CD4-positive, alpha-beta T cell treated with Interleukin-4 for 1 hour (primary cell): ENCODE data around the gene WNK2.
"Not testable (repeated sequence)": the region's sequence is repeated elsewhere in the genome, so short reads cannot be mapped to it uniquely, and the experiment has no call there.

Source experiments
- DNase-seq, 2 donors: peaks; one replicate each; pipeline ENCODE4 v3.0.0-alpha.2; 2020 to 2022

Gene WNK2

DNA sequence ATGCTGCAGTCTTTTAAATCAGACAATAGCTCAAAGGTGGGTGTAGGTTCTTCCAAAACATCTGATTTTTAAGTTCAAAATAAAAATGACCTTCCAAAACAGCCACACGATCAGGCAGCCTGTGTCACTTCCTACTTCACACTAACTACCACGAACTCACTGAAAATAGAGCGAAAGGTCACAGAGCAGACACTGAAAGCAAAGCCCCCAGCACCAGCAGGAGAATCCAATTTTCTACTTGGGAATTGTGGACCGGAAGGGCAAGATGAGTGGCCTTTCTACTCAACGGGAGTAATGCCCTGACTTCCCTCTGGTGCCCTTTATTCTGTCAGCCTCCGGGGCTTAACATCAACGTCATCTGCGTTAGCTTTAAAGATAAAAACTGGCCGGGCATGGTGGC, 159.7 kb downstream of the WNK2 start:
- DNase-seq = no peak

DNA sequence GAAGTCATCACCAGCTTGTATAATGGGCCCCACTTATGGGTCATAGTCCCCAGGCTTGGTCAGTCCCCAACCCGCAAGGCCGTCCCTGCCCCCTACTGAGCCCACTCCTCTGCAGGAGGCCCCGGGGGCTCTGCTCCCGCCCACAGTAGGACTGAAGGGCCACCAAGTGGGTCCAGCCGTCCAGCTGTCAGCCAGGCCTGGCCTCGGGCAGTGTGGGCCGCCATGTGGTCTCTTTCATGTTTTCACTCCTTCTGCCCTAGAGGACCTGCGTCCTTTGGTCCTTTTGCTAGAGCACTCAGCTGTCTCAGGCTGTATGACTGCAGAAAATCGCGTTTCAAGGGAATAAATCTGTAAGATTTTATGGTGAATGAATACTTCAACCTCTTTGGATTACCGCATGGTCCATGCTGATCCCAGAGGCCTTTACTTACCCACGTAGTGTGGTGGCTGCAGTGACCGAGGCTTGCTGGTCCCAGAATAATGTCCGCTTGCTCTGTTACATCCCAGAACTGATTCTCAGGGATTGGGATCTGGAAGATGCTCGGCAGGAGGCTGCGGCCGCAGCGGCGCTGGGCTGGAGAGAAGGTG, 161.8 kb downstream of the WNK2 start:
- DNase-seq = no peak

DNA sequence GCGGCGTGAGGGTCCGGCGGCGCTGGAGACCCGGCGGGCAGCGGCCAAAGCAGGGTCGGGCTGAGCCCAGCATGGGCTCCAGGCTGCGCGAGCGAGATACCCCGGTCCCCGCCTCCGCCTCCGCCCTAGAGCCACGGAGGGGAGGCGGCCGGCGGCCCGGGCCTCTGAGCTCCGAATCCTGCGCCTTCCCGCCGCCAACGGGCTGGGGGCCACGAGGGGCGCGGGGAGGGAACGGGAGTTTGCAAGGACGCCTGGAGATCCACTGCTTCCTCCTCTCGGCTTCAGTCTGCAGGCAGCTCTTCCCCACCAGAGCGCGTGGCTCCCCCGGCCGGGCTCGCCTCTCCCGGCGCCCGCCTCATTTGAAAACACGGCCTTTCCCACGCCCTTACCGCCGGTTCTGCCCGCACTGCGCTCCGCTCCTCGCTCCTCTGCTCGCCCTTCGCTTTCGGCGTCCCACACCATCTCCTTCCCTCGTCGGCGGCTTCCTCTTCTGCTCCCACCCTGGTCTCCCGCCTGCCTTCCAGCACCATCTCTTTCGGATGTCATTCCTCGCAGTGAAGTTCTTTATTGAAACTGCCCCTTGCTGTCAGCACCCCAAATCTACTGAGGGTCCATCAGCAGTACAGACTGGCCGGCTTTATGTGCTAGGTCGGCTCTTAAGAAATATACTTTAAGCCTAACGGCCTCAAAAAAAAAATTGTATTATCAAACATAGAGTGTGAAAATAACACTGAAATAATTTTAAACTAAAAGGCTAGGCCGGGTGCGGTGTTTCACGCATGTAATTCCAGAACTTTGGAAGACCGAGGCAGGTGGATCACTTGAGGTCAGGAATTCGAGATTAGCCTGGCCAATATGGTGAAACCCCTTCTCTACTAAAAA, 162.5 kb downstream of the WNK2 start:
- no peak for DNase-seq

DNA sequence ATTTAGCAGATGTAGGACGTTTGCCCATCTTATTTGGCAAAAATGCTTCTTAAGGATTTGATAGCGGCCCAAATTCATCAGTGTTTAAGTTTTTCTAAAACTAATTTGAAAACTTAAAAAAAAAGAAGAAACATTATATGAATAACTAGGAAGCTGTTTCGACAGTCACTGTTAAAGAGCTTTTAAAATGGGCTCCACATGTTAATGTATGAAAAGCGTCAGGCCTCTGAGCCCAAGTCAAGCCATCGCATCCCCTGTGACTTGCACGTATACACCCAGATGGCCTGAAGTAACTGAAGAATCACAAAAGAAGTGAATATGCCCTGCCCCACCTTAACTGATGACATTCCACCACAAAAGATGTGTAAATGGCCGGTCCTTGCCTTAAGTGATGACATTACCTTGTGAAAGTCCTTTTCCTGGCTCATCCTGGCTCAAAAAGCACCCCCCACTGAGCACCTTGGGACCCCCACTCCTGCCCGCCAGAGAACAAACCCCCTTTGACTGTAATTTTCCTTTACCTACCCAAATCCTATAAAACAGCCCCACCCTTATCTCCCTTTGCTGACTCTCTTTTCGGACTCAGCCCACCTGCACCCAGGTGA, 163.5 kb downstream of the WNK2 start:
- DNase-seq = not testable (repeated sequence)

DNA sequence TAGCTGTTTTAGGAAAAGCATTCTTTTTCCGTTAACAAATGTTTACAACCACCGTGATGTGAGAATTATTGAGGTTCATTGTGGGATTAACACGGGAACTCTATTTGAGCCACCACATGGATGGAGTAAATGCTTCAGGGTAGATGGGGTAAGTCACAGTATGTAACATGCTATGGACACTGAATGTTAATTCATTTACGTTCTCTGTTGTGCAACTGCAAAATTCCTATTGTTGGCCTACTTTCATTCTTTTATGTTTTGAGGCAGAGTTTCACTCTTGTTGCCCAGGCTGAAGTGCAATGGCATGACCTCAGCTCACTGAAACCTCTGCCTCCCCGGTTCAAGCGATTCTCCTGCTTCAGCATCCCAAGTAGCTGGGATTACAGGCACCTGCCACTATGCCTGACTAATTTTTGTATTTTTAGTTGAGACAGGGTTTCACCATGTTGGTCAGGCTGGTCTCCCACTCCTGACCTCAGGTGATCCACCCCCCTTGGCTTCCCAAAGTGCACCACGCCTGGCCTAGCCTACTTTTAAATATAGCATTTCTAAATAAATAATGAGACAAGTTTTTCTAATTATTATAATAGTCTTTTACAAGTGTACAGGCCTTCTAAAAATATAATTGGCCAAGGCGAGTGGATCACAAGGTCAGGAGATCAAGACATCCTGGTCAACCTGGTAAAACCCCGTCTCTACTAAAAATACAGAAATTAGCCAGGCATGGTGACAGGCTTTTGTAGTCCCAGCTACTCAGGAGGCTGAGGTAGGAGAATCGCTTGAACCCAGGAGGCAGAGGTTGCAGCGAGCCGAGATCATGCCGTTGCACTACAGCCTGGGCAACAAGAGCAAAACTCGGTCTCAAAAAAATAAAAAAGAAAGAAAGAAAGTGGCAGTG, 169.7 kb downstream of the WNK2 start:
- not testable (repeated sequence) for DNase-seq

DNA sequence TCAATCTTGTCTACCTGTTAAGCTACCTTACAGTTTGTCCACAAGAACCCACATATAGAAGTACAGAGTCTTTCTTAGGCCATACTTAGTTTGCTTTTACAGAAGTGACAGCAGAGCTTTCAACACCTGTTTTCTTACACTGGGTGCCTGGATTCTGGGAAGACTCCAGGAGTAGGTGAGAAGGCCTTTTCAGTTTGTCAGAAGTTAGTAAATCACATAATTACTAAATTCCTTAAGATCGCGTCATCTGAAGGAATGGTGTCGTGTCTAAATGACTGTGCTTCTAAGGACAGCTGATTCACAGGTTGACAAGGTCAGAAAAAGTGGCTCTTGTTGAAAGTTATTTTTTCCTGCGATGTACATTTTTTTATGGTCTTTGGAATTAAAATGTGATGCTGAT, 170.5 kb downstream of the WNK2 start:
- no peak for DNase-seq

DNA sequence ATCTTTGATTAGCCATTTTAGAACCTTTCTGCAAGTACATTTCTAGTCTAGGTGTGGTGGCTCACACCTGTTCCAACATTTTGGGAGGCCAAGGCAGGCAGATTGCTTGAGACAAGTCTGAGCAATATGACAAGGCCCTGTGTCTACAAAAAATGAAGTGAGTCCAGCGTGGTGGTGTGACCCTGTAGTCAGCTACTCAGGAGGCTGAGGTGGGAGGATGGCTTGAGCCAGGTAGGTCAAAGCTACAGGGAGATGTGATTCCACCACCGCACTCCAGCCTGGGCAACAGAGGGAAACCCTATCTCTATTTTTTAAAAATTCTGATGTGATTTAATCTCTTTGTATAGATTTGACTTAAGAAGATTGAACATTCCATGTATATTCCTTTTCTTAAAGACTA, 171.9 kb downstream of the WNK2 start:
- DNase-seq = no peak

DNA sequence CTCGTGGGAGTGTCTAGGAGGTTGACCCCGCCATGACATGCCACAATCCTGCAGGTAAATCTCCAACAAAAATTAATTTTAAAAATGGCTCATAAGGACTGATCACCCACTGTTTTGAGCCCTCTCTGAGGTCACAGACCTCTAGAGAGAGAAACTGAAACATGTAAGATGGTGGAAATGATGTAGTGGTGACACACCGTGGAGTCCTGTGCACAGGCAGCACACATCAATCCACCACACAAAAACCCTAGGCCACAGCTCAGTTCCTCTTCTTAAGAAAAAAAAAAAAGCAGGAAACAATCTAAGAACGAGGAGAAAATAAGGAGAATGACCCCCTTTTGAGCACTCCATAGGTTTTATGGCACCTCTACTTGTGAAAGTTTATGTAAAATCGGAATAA, 173.7 kb downstream of the WNK2 start:
- no peak for DNase-seq

DNA sequence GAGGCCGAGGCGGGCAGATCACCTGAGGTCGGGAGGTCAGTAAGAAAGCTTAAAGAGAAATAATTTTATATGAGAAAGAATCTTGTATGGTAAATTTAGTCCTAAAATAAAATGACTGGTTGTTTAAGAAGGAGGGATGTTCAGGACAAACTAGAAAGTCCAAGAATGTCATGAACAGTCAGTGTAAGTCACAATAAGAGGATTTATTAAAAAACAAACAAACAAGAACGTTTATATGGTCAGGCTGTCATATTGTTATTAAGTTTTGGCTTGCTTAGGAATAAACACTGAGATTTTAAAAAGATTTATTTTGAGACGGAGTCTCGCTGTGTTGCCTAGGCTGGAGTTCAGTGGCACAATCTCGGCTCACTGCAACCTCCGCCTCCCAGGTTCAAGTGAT, 176.0 kb downstream of the WNK2 start:
- not testable (repeated sequence) for DNase-seq

DNA sequence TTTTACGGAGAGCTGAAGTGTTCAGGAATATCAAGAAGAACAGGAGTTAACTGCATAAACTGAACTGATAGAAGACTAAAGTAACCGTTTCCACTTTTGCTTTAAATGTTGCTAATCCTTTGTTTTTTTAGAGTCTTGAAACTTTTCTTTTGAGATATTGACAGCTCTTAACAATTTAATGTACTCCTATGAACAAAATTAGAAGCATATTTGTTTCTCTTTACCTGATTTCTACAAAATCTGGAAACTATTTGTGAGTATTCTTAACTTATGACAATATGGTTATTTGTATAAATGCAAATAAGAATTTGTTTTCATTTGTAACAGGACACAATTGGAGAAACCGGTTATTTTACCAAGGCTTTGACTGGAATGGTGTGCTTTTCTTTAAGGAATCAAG, 178.1 kb downstream of the WNK2 start:
- DNase-seq = no peak

DNA sequence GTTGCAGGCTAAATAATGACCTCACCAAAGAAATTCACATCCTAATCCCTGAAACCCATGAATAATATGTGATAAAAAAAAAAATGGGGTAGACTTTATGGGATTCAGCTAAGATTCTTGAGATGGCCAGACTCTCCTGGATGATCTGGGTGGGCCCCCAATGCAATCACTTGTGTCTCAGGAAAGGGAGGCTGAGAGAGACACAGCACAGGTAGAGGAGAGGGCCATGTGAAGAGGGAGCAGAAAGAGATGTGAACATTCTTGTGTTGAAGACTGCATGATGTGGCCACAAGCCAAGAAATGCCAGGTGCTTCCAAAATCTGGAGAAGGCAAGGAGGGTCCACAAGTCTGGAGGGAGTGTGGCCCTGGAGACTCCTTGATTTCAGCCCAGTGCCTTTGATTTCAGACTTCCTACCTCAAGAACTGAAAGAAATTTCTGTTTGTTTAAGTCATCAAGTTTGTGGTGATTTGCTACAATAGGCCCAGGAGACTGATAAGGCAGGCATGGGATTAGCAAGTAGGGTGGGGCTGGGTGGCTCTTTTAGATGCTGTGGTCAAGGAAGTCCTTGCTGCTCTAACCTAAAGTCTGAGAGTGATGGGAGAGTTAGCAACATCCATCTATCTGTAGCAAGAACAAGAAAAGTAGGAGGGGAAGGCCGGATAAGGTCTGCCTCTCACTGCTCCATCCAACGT, 180.9 kb downstream of the WNK2 start:
- DNase-seq = no peak

DNA sequence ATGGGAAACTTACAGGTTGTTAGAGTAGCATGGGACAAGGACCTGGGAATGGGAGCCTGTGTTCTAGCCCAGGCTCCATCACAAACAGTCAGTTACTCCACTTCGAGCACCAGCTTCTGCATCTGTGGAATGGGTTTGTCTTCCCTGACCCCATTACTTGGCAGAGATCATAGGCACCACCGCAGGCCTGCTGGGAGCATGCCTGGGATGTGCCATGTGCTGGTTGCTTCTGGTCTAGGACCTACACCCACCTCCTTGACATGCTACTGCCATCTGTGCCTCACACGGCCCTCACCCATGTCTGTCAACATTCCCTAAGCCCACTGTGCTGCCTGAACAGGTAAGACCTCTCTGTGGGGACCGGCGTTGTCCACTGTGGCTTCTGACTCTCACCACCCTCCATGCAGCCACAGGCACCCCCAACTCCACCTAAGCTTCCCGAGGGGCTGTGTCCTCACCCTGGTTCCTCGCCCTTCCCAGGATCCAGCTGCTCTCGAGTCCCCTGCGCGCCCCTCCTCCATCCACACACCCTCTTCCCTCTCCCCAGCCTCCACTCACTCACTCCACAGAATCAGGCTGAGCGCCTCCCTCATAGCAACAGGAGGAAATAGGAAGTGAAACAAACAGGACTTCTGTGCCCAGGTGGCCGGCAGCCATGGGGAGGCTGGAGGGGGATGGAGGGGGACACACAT, 181.6 kb downstream of the WNK2 start:
- DNase-seq = no peak

DNA sequence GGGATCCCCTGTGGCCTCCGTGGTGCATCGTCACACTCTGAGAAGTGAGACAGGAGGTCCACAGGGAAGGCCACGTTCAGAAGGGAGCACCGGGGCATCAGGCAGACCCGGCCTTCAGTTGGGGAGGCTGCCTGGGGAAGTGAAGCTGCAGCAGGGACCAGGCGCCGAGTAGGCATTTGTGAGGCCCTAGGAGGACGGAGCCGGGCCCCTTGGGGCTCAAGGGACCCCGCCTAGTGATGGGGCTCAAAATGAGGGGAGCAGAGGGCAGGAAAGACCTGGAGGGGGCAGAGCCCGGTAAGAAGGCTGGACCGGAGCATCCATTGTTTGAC, 182.1 kb downstream of the WNK2 start:
- DNase-seq = no peak

DNA sequence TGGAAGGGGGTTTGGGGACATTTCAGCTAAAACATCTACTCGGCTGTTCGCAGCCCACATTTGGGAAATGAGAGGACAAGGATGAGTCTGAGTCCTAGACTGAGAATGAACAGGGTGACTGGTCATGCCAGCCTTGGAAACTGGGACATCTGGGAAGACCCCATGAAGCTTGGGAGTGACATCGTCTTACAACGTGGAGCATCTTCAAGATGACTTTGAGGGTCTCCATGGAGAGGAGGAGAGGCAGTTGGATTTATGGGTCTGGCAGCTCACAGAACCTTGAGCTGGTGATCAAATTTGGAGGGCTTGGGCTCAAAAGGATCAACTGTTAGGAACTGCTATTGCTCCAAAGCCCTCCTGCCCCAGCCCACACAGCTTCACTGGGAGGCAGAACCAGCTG, 182.5 kb downstream of the WNK2 start:
- not testable (repeated sequence) for DNase-seq

DNA sequence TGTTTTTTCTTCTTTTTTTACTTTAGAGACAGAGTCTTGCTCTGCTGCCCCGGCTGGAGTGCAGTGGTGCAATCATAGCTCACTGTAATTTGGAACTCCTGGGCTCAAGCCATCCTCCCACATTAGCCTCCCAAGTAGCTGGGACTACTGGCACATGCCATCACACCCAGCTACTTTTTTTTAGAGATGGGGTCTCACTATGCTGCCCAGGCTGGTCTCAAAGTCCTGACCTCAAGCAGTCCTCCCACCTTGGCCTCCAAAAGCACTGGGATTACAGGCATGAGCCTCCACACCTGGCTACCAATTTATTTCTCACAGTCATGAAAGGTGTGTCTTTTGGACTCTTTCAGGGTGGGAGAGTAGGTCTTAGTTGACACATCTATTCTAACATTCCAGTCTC, 184.5 kb downstream of the WNK2 start:
- DNase-seq = no peak

DNA sequence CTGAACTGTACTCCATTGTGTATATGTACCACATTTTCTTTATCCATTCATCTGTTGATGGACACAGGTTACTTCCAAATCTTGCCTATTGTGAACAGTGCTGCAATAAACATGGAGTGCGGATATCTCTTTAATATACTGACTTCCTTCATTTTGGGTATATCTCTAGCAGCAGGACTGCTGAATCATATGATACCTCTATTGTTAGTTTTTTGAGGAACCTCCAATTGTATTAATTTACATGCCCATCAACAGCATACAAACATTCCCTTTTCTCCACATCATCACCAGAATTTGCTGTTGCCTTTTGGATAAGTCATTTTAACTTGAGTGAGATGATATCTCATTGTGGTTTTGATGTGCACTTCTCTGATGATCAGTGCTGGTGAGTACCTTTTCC, 185.7 kb downstream of the WNK2 start:
- no peak for DNase-seq
